Measurements from ENCODE around the gene ARL4C. TPM values are rescaled to one million over a fixed set of nuclear protein-coding genes. Genes with fewer than 3 reads are reported as not detected.
"Not testable (repeated sequence)": the region's sequence is repeated elsewhere in the genome, so short reads cannot be mapped to it uniquely, and the experiment has no call there.

Gene ARL4C
- total and polyA plus RNA-seq, 2 experiments from 2014 or later: 15.9 to 30.0 TPM

DNA sequence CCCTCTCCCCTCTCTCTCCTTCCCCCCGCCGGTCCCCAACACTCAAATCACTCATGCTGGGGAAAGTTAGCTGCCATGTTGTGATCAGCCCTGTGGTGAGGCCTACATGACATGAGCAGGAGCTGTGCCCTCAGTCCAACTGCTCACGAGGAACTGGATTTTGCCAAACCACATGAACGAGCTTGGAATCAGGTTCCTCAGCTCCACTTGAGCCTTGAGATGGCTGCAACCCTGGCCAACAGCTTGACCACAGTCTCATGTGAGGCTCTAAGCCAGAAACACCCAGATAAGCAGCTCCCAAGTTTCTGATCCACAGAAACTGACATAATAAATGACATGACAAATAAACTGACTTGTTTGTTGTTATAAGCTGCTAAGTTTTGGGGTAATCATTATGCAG, 38.4 kb downstream of the ARL4C start:
- H3K27ac ChIP-seq: no peak overlapping the region
- H3K4me3 ChIP-seq: no peak overlapping the region
- DNase-seq (ENCODE audit: low spot score): no peak
- H2AFZ ChIP-seq: no peak overlapping the region
- WGBS (ENCODE audit: low lambda C conversion rate, missing lambda C conversion rate): 91% methylated on average over 3 of the region's 4 CpGs
- no peaks in the 10 kb centered on the region for H3K27me3 ChIP-seq
- H3K4me2 ChIP-seq: no peak overlapping the region
- H4K20me1 ChIP-seq (ENCODE audit: insufficient read depth, poor library complexity, severe bottlenecking): no peaks in the 10 kb centered on the region
- H3K36me3 ChIP-seq (replicated peaks; ENCODE audit: insufficient read depth, low read depth): no peaks in the 10 kb centered on the region
- TF ChIP-seq, protein P1, sequence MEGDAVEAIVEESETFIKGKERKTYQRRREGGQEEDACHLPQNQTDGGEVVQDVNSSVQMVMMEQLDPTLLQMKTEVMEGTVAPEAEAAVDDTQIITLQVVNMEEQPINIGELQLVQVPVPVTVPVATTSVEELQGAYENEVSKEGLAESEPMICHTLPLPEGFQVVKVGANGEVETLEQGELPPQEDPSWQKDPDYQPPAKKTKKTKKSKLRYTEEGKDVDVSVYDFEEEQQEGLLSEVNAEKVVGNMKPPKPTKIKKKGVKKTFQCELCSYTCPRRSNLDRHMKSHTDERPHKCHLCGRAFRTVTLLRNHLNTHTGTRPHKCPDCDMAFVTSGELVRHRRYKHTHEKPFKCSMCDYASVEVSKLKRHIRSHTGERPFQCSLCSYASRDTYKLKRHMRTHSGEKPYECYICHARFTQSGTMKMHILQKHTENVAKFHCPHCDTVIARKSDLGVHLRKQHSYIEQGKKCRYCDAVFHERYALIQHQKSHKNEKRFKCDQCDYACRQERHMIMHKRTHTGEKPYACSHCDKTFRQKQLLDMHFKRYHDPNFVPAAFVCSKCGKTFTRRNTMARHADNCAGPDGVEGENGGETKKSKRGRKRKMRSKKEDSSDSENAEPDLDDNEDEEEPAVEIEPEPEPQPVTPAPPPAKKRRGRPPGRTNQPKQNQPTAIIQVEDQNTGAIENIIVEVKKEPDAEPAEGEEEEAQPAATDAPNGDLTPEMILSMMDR (IDR thresholded peaks at IDR 0.05; ENCODE audit: poor library complexity): no peak
- TF ChIP-seq EZH2phosphoT487 (IDR thresholded peaks at IDR 0.05; ENCODE audit: low read depth, severe bottlenecking, unreplicated experiment) (no peak), EZH2 (IDR thresholded peaks at IDR 0.05; ENCODE audit: borderline replicate concordance) (no peak)
- H3K9me2 ChIP-seq (replicated peaks; ENCODE audit: insufficient read depth): no peaks in the 10 kb centered on the region
- H3K9me3 ChIP-seq (ENCODE audit: low read depth): no peaks in the 10 kb centered on the region
- H3K4me1 ChIP-seq (ENCODE audit: insufficient read depth): peaks cover 6% of the 10 kb centered on the region
- H3K79me2 ChIP-seq: no peaks in the 10 kb centered on the region

DNA sequence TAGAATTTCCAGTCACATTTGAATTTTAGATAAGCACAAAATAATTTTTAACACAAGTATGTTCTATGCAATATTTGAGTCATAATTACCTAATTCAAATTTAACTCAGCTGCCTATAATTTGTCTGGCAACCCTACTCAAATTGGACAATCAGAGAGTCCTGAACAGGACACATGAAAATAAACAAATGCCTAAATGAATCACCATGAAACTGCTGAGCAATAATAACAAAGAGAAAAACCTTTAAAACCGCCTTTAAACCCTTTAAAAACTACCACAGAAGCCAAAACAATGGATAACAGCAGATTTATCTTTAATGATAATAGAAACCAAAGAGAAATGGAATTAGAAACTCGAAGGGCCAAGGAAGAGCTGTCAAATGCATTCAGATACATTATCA, 39.5 kb downstream of the ARL4C start:
- Histone ChIP-seq H3K79me2 (no peaks in the 10 kb centered on the region), H3K9me3 (ENCODE audit: low read depth) (no peaks in the 10 kb centered on the region), H3K4me2 (no peak overlapping the region), H3K27ac (no peak overlapping the region), H3K36me3 (replicated peaks; ENCODE audit: insufficient read depth, low read depth) (no peaks in the 10 kb centered on the region), H2AFZ (no peak overlapping the region), H3K27me3 (no peaks in the 10 kb centered on the region), H4K20me1 (ENCODE audit: insufficient read depth, poor library complexity, severe bottlenecking) (no peaks in the 10 kb centered on the region), H3K4me1 (ENCODE audit: insufficient read depth) (peaks cover 4% of the 10 kb centered on the region), H3K4me3 (no peak overlapping the region), H3K9me2 (replicated peaks; ENCODE audit: insufficient read depth) (no peaks in the 10 kb centered on the region)
- TF ChIP-seq EZH2 (IDR thresholded peaks at IDR 0.05; ENCODE audit: borderline replicate concordance) (no peak), EZH2phosphoT487 (IDR thresholded peaks at IDR 0.05; ENCODE audit: low read depth, severe bottlenecking, unreplicated experiment) (no peak)
- TF ChIP-seq, protein P1 (IDR thresholded peaks at IDR 0.05; ENCODE audit: poor library complexity): no peak
- WGBS (ENCODE audit: low lambda C conversion rate, missing lambda C conversion rate): 58% methylated on average over 2 of the region's 2 CpGs
- no peak for DNase-seq (ENCODE audit: low spot score)

DNA sequence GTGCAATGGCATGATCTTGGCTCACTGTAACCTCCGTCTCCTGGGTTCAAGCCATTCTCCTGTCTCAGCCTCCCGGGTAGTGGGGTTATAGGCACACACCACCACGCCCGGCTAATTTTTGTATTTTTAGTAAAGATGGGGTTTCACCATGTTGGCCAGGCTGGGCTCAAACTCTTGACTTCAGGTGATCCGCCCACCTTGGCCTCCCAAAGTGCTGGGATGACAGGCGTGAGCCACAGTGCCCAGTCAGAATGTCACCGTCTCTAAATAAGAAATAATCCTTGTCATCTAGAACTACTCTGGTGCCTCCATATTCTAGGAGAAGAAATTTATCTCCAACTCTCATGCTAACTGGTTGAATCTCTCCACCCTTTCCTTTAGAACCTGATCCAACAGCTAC, 41.6 kb downstream of the ARL4C start:
- not testable (repeated sequence) for H2AFZ ChIP-seq

DNA sequence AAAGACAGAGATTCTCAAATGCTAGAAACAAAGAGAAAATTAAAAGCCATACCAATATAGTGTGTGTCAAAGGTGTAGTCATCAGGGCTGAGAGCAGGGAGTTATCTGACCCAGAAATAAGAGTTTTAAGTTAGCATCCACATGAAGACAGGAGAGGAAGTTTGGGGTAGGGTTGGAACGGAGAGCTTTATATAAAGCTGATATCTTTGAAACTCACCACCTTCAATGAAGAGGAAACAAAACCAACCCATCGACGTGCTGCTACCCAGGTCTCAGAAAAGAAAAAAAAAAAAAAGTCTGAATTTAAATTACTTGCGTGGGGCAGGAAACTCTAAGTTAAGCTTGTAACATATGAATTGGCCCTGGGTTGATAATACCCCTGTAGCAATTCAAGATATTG, 42.4 kb downstream of the ARL4C start:
- no peaks in the 10 kb centered on the region for H3K36me3 ChIP-seq (replicated peaks; ENCODE audit: insufficient read depth, low read depth)
- no peaks in the 10 kb centered on the region for H4K20me1 ChIP-seq (ENCODE audit: insufficient read depth, poor library complexity, severe bottlenecking)
- H3K79me2 ChIP-seq: no peaks in the 10 kb centered on the region
- 87% methylated on average over 4 of the region's 4 CpGs for WGBS (ENCODE audit: low lambda C conversion rate, missing lambda C conversion rate)
- H2AFZ ChIP-seq: no peak overlapping the region
- no peaks in the 10 kb centered on the region for H3K9me3 ChIP-seq (ENCODE audit: low read depth)
- no peak overlapping the region for H3K27ac ChIP-seq
- no peak overlapping the region for H3K4me3 ChIP-seq
- TF ChIP-seq EZH2 (IDR thresholded peaks at IDR 0.05; ENCODE audit: borderline replicate concordance): no peak
- no peak for TF ChIP-seq EZH2phosphoT487 (IDR thresholded peaks at IDR 0.05; ENCODE audit: low read depth, severe bottlenecking, unreplicated experiment)
- TF ChIP-seq, protein P1 (IDR thresholded peaks at IDR 0.05; ENCODE audit: poor library complexity): no peak
- no peak for DNase-seq (ENCODE audit: low spot score)
- H3K9me2 ChIP-seq (replicated peaks; ENCODE audit: insufficient read depth): no peaks in the 10 kb centered on the region
- H3K4me2 ChIP-seq: no peak overlapping the region
- peaks cover 4% of the 10 kb centered on the region for H3K4me1 ChIP-seq (ENCODE audit: insufficient read depth)
- H3K27me3 ChIP-seq: no peaks in the 10 kb centered on the region

More for the DNA sequence above, 41.6 kb downstream of the ARL4C start:
- not testable (repeated sequence) for H3K9me2 ChIP-seq (replicated peaks; ENCODE audit: insufficient read depth); H3K9me3 ChIP-seq (ENCODE audit: low read depth); H3K4me1 ChIP-seq (ENCODE audit: insufficient read depth); H3K27ac ChIP-seq; DNase-seq (ENCODE audit: low spot score); H3K4me2 ChIP-seq; H3K36me3 ChIP-seq (replicated peaks; ENCODE audit: insufficient read depth, low read depth); H4K20me1 ChIP-seq (ENCODE audit: insufficient read depth, poor library complexity, severe bottlenecking); H3K4me3 ChIP-seq; H3K79me2 ChIP-seq; H3K27me3 ChIP-seq
- WGBS (ENCODE audit: low lambda C conversion rate, missing lambda C conversion rate): 96% methylated on average over 7 of the region's 7 CpGs

Measured in hepatocyte (in vitro differentiated cells).